Retinal pigment epithelial cell (primary cell): ENCODE measurements around the gene GALNT9.

Source experiments
- DNase-seq: peaks from one replicate; pipeline ENCODE4 v3.0.0-alpha.2; 2010; ENCODE audit warnings: low read depth
- H3K4me3 ChIP-seq: 2 replicates; pipeline ENCODE4 v1.5.1; 2011; ENCODE audit warnings: mild to moderate bottlenecking, low read length, control low read depth, moderate library complexity
- TF ChIP-seq, protein P1 (sequence below): conservative IDR thresholded peaks from 2 replicates; pipeline ENCODE4 v1.5.1; 2011; ENCODE audit warnings: low read depth, low read length, control low read depth, inconsistent platforms

The GALNT9 gene

DNA sequence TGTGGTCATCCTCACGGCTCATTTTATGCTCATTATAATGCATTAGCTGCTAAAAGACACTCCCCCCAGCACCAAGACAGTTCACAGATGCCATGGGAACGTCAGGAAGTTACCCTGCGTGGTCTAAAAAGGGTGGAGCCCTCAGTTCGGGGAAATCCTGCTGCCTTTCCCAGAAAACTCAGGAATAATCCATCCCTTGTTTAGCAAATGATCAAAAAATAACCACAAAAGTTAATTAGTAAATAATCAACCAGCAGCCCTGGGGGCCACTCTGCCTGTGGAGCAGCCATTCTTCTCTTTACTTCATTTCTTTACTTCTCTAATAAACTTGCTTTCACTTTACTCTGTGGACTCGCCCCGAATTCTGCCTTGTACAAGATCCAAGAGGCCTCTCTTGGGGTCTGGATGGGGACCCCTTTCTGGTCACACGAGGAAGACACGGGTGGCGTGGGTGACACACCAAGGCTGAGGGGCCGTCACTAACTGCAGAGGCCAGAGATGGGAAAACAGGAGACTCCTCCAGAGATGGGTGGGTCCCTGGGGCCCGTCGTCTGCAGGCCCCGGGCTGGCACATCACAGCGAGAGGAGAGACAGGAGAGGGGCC, 119.7 kb downstream of the GALNT9 start:
- no peak for DNase-seq
- no peak overlapping the region for H3K4me3 ChIP-seq
- TF ChIP-seq, protein P1, sequence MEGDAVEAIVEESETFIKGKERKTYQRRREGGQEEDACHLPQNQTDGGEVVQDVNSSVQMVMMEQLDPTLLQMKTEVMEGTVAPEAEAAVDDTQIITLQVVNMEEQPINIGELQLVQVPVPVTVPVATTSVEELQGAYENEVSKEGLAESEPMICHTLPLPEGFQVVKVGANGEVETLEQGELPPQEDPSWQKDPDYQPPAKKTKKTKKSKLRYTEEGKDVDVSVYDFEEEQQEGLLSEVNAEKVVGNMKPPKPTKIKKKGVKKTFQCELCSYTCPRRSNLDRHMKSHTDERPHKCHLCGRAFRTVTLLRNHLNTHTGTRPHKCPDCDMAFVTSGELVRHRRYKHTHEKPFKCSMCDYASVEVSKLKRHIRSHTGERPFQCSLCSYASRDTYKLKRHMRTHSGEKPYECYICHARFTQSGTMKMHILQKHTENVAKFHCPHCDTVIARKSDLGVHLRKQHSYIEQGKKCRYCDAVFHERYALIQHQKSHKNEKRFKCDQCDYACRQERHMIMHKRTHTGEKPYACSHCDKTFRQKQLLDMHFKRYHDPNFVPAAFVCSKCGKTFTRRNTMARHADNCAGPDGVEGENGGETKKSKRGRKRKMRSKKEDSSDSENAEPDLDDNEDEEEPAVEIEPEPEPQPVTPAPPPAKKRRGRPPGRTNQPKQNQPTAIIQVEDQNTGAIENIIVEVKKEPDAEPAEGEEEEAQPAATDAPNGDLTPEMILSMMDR = no peak

GRCh38 chr12:132208153-132208823, 121.1 kb downstream of the GALNT9 start:
- TF ChIP-seq, protein P1 = no peak
- no peak for DNase-seq
- H3K4me3 ChIP-seq = no peak overlapping the region

DNA sequence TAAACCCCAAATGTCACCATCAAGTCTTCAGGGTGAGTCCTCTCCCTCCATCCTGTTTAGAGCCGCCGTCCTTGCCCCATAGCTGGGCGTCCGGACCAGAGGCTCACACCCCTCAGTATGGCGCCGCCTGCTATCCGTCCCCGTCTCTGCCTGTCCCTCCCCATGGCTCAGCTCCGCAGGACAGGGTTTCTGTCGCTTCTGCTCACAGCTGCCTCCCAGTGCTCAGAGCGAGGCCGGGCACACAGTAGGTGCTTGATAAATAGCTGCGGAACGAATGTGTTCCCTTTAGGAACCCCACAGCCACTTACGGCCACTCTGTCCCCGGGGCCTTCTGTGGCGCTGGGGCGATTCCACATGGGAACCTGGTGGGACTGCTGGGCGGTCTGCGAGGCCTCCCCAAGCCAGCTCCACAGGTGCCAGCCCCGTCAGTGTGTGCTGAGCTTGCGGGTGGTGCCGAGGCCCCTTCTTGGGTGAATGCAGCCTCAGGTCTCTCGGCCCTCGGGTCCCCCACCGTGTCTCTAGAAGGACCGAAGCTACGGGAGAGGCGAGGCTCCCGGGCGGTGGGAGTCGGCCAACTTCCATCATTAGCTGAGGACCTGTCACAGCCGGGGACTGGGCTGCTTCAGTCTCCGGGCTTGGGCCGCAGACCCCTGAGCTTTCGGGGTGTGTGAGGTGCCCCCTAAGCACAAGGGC, 122.2 kb downstream of the GALNT9 start:
- no peak overlapping the region for H3K4me3 ChIP-seq
- DNase-seq = no peak
- TF ChIP-seq, protein P1 = no peak

- no peak overlapping the region for H3K4me3 ChIP-seq
- TF ChIP-seq, protein P1 = no peak
- DNase-seq = no peak
These were observed 123.3 kb downstream of the GALNT9 start for GRCh38 chr12:132206046-132206434.

GRCh38 chr12:132205271-132206045, 123.9 kb downstream of the GALNT9 start:
- no peak for DNase-seq
- no peak overlapping the region for H3K4me3 ChIP-seq
- TF ChIP-seq, protein P1 = no peak

DNA sequence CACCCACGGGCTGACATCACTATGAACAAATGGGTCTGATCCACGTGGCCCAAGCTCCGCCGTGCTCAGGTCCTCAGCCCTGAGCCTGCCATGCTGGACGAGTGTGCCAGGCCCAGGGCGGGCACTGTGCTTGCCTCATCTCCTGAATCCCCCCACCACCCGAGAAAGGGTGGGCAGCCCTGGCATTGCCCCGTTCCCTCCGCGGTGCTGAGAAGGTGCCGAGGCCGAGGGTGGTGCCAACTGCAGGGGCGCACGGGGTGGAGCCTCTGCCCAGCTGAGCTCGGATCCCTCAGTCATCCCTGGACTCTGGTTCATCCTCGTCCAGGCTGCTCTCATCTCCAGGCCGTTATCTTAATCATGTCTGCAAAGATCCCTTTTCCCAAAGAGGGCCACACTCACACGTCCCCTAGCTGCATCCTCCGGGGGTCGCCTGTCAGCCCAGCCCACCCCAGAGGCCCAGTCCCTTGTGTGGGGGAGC, 124.6 kb downstream of the GALNT9 start:
- H3K4me3 ChIP-seq = no peak overlapping the region
- TF ChIP-seq, protein P1 = no peak

More for the DNA sequence above, 124.6 kb downstream of the GALNT9 start:
- no peak for DNase-seq
